ENCODE data around the gene BORCS6. TPM values are rescaled to one million over a fixed set of nuclear protein-coding genes. Genes with fewer than 3 reads are reported as not detected.

The BORCS6 gene
- total and polyA plus RNA-seq, 2 of the 13 experiments (the other 11 are each of a cell fraction or from before 2014, with no cell fraction given), result 2.0 to 5.1 TPM

- TF ChIP-seq AHDC1 (CRISPR knock-in tag; IDR thresholded peaks at IDR 0.05; ENCODE audit: borderline replicate concordance) (peak; percentile 39; the same call in 1 of the 2 replicates), SNAPC5 (CRISPR knock-in tag; IDR thresholded peaks at IDR 0.05; ENCODE audit: borderline replicate concordance) (no peak), IKZF5 (CRISPR knock-in tag; IDR thresholded peaks at IDR 0.05) (no peak), E2F2 (CRISPR knock-in tag; IDR thresholded peaks at IDR 0.05; ENCODE audit: borderline replicate concordance) (no peak), RORA (CRISPR knock-in tag; IDR thresholded peaks at IDR 0.05) (no peak), NCOA1 (CRISPR knock-in tag; IDR thresholded peaks at IDR 0.05) (no peak), GLI4 (CRISPR knock-in tag; IDR thresholded peaks at IDR 0.05; ENCODE audit: borderline replicate concordance) (no peak), NCOA2 (CRISPR knock-in tag; IDR thresholded peaks at IDR 0.05) (peak; percentile 69), TRIM24 (CRISPR knock-in tag; IDR thresholded peaks at IDR 0.05) (no peak), HNF1A (IDR thresholded peaks at IDR 0.05; ENCODE audit: low read depth) (no peak), HNF1A (CRISPR knock-in tag; IDR thresholded peaks at IDR 0.05; ENCODE audit: borderline replicate concordance) (no peak)
Measured at GRCh38 chr17:8210761-8211458, 20.9 kb upstream of the BORCS6 start (continued).

Data from HepG2 (cell line).